Hematopoietic multipotent progenitor cell (in vitro differentiated cells): ENCODE data around the gene CSNK1A1. TPM values are rescaled to one million over a fixed set of nuclear protein-coding genes. Genes with fewer than 3 reads are reported as not detected.
"Not testable (repeated sequence)": the region's sequence is repeated elsewhere in the genome, so short reads cannot be mapped to it uniquely, and the experiment has no call there.

Source experiments
- DNase-seq, 3 donors: peaks; one replicate each; pipeline ENCODE4 v3.0.0-alpha.2; 2011 to 2015; ENCODE audit warnings: low read depth in 2 of 3, low spot score in 2 of 3
- total RNA-seq: library from RNA; depleted of rRNA; stranded (reverse); fragments of >200 nt; gene quantifications from one replicate; pipeline ENCODE4 v1.2.3, GENCODE V29; 2012

Gene CSNK1A1
- total RNA-seq, 1 donor: 116 TPM

- not testable (repeated sequence) for DNase-seq
Measured at GRCh38 chr5:149535787-149536186, 15.5 kb downstream of the CSNK1A1 start.

- no peak for DNase-seq
Measured at GRCh38 chr5:149532413-149532812, 18.8 kb downstream of the CSNK1A1 start.

GRCh38 chr5:149529463-149529862, 21.8 kb downstream of the CSNK1A1 start:
- DNase-seq: no peak

- DNase-seq: no peak
Measured at GRCh38 chr5:149528281-149529060, 22.8 kb downstream of the CSNK1A1 start.

GRCh38 chr5:149526845-149527590, 24.2 kb downstream of the CSNK1A1 start:
- peak in 1 of 3 donors; percentile 5 for DNase-seq

GRCh38 chr5:149521739-149522685, 29.2 kb downstream of the CSNK1A1 start:
- no peak for DNase-seq

- DNase-seq: no peak
Measured at GRCh38 chr5:149519601-149520000, 31.6 kb downstream of the CSNK1A1 start.

GRCh38 chr5:149518620-149519019, 32.6 kb downstream of the CSNK1A1 start:
- DNase-seq: peak in 1 of 3 donors; percentile 8

- no peak for DNase-seq
Measured at GRCh38 chr5:149517461-149518122, 33.6 kb downstream of the CSNK1A1 start.

GRCh38 chr5:149514512-149514911, 36.7 kb downstream of the CSNK1A1 start:
- DNase-seq: no peak

GRCh38 chr5:149513372-149513947, 37.8 kb downstream of the CSNK1A1 start:
- not testable (repeated sequence) for DNase-seq

GRCh38 chr5:149510136-149510535, 41.1 kb downstream of the CSNK1A1 start:
- DNase-seq: no peak

- DNase-seq: no peak
Measured at GRCh38 chr5:149504677-149505076, 46.6 kb downstream of the CSNK1A1 start.

- no peak for DNase-seq
Measured at GRCh38 chr5:149503006-149503405, 48.2 kb downstream of the CSNK1A1 start.

- no peak for DNase-seq
Measured at GRCh38 chr5:149500922-149501582, 50.2 kb downstream of the CSNK1A1 start.

GRCh38 chr5:149498724-149499336, 52.4 kb downstream of the CSNK1A1 start:
- no peak for DNase-seq

GRCh38 chr5:149497357-149497756, 53.9 kb downstream of the CSNK1A1 start:
- no peak for DNase-seq

- DNase-seq: no peak
Measured at GRCh38 chr5:149496917-149497316, 54.3 kb downstream of the CSNK1A1 start.

- DNase-seq: no peak
Measured at GRCh38 chr5:149496166-149496565, 55.1 kb downstream of the CSNK1A1 start.
